Keratinocyte (primary cell): ENCODE results near the gene FBLN7.

Experiments
- CTCF ChIP-seq, 3 experiments: IDR thresholded peaks in 1 of 3; conservative IDR thresholded peaks in 1 of 3; optimal IDR thresholded peaks in 1 of 3; 2 replicates in 2 of 3; 3 replicates in 1 of 3; pipeline versions ENCODE3 to v1.5.1; 2011; ENCODE audit warnings: low read length in 3 of 3, mild to moderate bottlenecking in 3 of 3, moderate library complexity in 2 of 3, control low read depth in 1 of 3, inconsistent platforms in 1 of 3; ENCODE audit not compliant: insufficient read depth in 2 of 3; ENCODE audit errors: extremely low read depth in 1 of 3
- EZH2 ChIP-seq: IDR thresholded peaks from one replicate; pipeline ENCODE4 v1.6.1; 2012; ENCODE audit warnings: inconsistent platforms, mild to moderate bottlenecking, low read length, moderate library complexity

- TF ChIP-seq CTCF (optimal IDR thresholded peaks at IDR 0.05 in 1 of 3, IDR thresholded peaks at IDR 0.05 in 1 of 3, conservative IDR thresholded peaks at IDR 0.05 in 1 of 3; ENCODE audit: extremely low read depth in 1 of 3, insufficient read depth in 2 of 3, low read length in 3 of 3) (no peak), EZH2 (no peak)
Observed at GRCh38 chr2:112137516-112138158, 548 bp upstream of the FBLN7 start.
